ENCODE measurements around the gene CHST9. TPM values are rescaled to one million over a fixed set of nuclear protein-coding genes. Genes with fewer than 3 reads are reported as not detected.

The CHST9 gene
- total RNA-seq, 4 donors from 2014 or later = 0.53 to 4.5 (median 1.8) TPM

DNA sequence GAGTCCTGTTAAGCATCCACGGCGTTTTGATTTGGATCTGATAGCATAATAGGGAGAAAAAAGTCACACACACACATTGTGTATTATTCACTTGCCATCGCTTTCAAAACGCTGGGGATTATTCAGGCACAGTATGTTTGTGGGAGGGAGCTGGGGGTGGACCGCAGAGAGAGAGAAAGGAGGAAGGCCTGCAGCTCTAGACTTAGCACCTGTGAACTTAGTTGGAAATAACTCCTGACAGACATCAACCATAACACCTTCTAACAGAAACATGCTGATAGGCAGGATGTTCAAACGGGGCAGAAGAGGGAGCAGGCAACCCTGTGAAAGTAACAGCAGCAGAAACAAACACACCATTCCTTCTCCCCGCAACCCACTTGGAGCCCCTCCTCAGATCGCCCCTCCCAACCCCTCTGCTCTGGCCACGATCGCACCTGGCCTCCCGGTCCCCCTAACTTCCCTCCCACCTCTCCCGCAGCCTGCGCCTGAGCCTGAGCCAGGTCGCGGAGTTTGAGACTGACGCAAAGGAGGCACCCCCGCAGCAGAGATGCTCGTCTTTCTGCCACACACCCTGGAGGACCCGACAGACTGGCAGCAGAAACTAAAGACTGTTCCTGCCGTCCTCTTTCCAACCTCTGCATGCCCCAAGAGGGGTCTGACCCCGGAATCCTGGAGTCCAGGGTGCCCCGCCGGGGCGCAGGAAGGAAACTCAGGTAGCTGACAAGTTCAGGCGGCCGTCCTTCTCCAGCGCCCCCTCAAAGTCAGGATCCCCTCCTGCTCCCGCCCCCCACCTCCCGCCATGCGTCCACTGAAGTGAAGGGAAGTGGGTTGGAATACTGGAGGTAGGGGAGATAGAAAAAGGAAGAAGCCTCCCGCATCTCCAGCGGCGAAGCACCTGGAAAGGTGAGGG, 738 bp downstream of the CHST9 start:
- no peak for TF ChIP-seq POLR2A (IDR thresholded peaks at IDR 0.05)
- TF ChIP-seq, protein P1, sequence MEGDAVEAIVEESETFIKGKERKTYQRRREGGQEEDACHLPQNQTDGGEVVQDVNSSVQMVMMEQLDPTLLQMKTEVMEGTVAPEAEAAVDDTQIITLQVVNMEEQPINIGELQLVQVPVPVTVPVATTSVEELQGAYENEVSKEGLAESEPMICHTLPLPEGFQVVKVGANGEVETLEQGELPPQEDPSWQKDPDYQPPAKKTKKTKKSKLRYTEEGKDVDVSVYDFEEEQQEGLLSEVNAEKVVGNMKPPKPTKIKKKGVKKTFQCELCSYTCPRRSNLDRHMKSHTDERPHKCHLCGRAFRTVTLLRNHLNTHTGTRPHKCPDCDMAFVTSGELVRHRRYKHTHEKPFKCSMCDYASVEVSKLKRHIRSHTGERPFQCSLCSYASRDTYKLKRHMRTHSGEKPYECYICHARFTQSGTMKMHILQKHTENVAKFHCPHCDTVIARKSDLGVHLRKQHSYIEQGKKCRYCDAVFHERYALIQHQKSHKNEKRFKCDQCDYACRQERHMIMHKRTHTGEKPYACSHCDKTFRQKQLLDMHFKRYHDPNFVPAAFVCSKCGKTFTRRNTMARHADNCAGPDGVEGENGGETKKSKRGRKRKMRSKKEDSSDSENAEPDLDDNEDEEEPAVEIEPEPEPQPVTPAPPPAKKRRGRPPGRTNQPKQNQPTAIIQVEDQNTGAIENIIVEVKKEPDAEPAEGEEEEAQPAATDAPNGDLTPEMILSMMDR (IDR thresholded peaks at IDR 0.05) = no peak
- WGBS, 2 donors = 8 to 13% methylated on average over 12 to 16 of the region's 33 CpGs
- intact Hi-C loops (cut with DNase I) = no loop called here
- H3K9me3 ChIP-seq = no peaks in the 10 kb centered on the region
- no peaks in the 10 kb centered on the region for H3K36me3 ChIP-seq
- peak overlapping the region in 2 of 4 donors; percentile 16 to 20 for H3K27ac ChIP-seq
- peak overlapping the region; percentile 41 to 69 (median 55) for H3K4me3 ChIP-seq
- peaks cover 0 to 16% (median 0%) of the 10 kb centered on the region in 3 donors for H3K4me1 ChIP-seq
- no peak for DNase-seq
- H3K27me3 ChIP-seq = peaks cover 0 to 31% (median 2%) of the 10 kb centered on the region in 4 donors

GRCh38 chr18:27181726-27182125, 3.4 kb downstream of the CHST9 start:
- Histone ChIP-seq H3K27ac (no peak overlapping the region), H3K4me1 (peaks cover 0 to 16% (median 0%) of the 10 kb centered on the region in 3 donors), H3K9me3 (no peaks in the 10 kb centered on the region), H3K4me3 (no peak overlapping the region), H3K36me3 (no peaks in the 10 kb centered on the region), H3K27me3 (peaks cover 0 to 31% (median 2%) of the 10 kb centered on the region in 4 donors)
- WGBS, 2 donors = 50 to 52% methylated on average over 1 of the region's 1 CpG
- no peak for TF ChIP-seq POLR2A (IDR thresholded peaks at IDR 0.05)
- TF ChIP-seq, protein P1 (IDR thresholded peaks at IDR 0.05) = no peak
- DNase-seq = no peak
- intact Hi-C loops (cut with DNase I) = no loop called here

GRCh38 chr18:27178424-27178823, 6.7 kb downstream of the CHST9 start:
- Histone ChIP-seq H3K27ac (no peak overlapping the region), H3K4me1 (no peaks in the 10 kb centered on the region), H3K4me3 (no peak overlapping the region), H3K27me3 (peaks cover 0 to 4% (median 0%) of the 10 kb centered on the region in 4 donors), H3K9me3 (no peaks in the 10 kb centered on the region), H3K36me3 (no peaks in the 10 kb centered on the region)
- intact Hi-C loops (cut with DNase I) = no loop called here
- DNase-seq = no peak
- TF ChIP-seq, protein P1 (IDR thresholded peaks at IDR 0.05) = no peak
- TF ChIP-seq POLR2A (IDR thresholded peaks at IDR 0.05) = no peak

DNA sequence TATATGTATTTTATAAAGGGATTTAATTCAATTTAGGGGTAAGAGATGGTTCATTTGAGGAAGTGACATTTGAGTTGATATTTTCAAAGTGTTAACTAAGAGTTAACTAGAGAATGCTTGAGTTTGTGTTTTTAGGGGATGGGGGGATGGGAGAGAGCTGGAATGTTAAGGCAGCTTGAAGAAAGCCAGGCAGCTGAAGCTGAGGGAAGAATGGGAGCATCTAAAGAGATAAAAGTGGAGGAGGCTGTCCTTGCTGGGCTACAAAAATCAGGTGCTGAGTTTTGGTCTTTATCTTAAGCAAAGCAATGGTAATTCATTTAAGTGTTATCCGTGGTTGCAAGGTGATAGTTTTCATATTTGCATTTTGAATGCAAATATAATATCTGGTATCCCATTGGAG, 9.2 kb downstream of the CHST9 start:
- H3K4me1 ChIP-seq = no peaks in the 10 kb centered on the region
- H3K27ac ChIP-seq = no peak overlapping the region
- no peak for TF ChIP-seq POLR2A (IDR thresholded peaks at IDR 0.05)
- TF ChIP-seq, protein P1 (IDR thresholded peaks at IDR 0.05) = no peak
- intact Hi-C loops (cut with DNase I) = no loop called here
- no peaks in the 10 kb centered on the region for H3K9me3 ChIP-seq
- H3K36me3 ChIP-seq = no peaks in the 10 kb centered on the region
- no peaks in the 10 kb centered on the region for H3K27me3 ChIP-seq
- DNase-seq = no peak
- WGBS, 2 donors = 41 to 48% methylated on average over 1 of the region's 1 CpG
- H3K4me3 ChIP-seq = no peak overlapping the region

DNA sequence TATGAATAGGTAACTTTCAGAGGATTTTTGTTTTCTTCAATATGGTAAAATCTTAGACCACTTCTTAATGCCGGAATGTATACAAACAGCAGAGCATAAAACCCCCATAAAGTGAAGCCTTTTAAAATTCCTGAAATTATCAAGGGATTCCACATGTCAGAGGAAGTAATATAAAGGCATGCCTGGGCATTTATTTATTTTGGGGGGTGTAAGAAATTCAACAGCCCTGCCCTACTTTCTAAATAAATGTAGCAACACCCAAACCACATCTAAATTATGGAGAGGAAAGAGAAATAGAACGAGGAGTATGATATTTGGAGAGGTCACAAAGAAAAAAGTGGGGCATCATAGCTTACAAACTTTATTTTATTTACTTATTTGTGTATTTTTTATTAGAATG, 9.9 kb downstream of the CHST9 start:
- no peak overlapping the region for H3K27ac ChIP-seq
- TF ChIP-seq, protein P1 (IDR thresholded peaks at IDR 0.05) = no peak
- TF ChIP-seq POLR2A (IDR thresholded peaks at IDR 0.05) = no peak
- H3K4me3 ChIP-seq = no peak overlapping the region
- H3K36me3 ChIP-seq = no peaks in the 10 kb centered on the region
- no peaks in the 10 kb centered on the region for H3K4me1 ChIP-seq
- H3K9me3 ChIP-seq = no peaks in the 10 kb centered on the region
- 51 to 63% methylated on average over 2 of the region's 2 CpGs for WGBS, 2 donors
- DNase-seq = no peak
- no peaks in the 10 kb centered on the region for H3K27me3 ChIP-seq
- intact Hi-C loops (cut with DNase I) = no loop called here
